HepG2 (cell line): ENCODE measurements around the gene CENATAC. TPM values are rescaled to one million over a fixed set of nuclear protein-coding genes. Genes with fewer than 3 reads are reported as not detected.
A peak's percentile ranks its signal among the peaks of the same experiment; 100 is the strongest.

Experiments used
- KAT2B ChIP-seq: fragments of 150-350 bp; IDR thresholded peaks from 2 replicates; pipeline ENCODE4 v1.6.1; 2014; ENCODE audit warnings: low read depth, low read length, borderline replicate concordance
- KDM5A ChIP-seq: fragments of 200-600 bp; sonication (generic); IDR thresholded peaks from 2 replicates; pipeline ENCODE4 v1.7.0; 2018; ENCODE audit warnings: antibody characterized with exemption, mild to moderate bottlenecking, low read length, borderline replicate concordance
- MTF1 ChIP-seq: sonication (generic); formaldehyde crosslinking; IDR thresholded peaks from 2 replicates; pipeline ENCODE4 v1.5.0; 2020; ENCODE audit warnings: missing genetic modification reagents
- MYC ChIP-seq: sonication (generic); formaldehyde crosslinking; IDR thresholded peaks from 2 replicates; pipeline ENCODE4 v1.9.0; 2021; ENCODE audit warnings: missing genetic modification reagents, borderline replicate concordance
- NAIF1 ChIP-seq: sonication (generic); formaldehyde crosslinking; IDR thresholded peaks from 2 replicates; pipeline ENCODE4 v1.5.0; 2020; ENCODE audit warnings: mild to moderate bottlenecking, missing genetic modification reagents, borderline replicate concordance
- NCOA2 ChIP-seq: sonication (generic); formaldehyde crosslinking; IDR thresholded peaks from 2 replicates; pipeline ENCODE4 v1.8.0; 2022; ENCODE audit warnings: inconsistent platforms
- SMC3 ChIP-seq: IDR thresholded peaks from 2 replicates; pipeline ENCODE4 v1.6.1; 2011; ENCODE audit warnings: low read length, improper control_type of control experiment
- ZBTB44 ChIP-seq: sonication (generic); formaldehyde crosslinking; IDR thresholded peaks from 2 replicates; pipeline ENCODE4 v1.4.0; 2020; ENCODE audit warnings: missing genetic modification reagents
- ZNF484 ChIP-seq: sonication (generic); formaldehyde crosslinking; IDR thresholded peaks from 2 replicates; pipeline ENCODE4 v1.5.1; 2020; ENCODE audit warnings: mild to moderate bottlenecking, low read depth, missing genetic modification reagents, borderline replicate concordance
- ZNF567 ChIP-seq: sonication (generic); formaldehyde crosslinking; IDR thresholded peaks from 2 replicates; pipeline ENCODE4 v1.8.1; 2023; ENCODE audit warnings: mild to moderate bottlenecking, missing genetic modification reagents, borderline replicate concordance
- ZNF598 ChIP-seq: sonication (generic); formaldehyde crosslinking; IDR thresholded peaks from 2 replicates; pipeline ENCODE4 v1.5.1; 2020; ENCODE audit warnings: mild to moderate bottlenecking, missing genetic modification reagents, borderline replicate concordance
- ZNF709 ChIP-seq: sonication (generic); formaldehyde crosslinking; IDR thresholded peaks from 2 replicates; pipeline ENCODE4 v1.5.0; 2020; ENCODE audit warnings: mild to moderate bottlenecking, missing genetic modification reagents
- ZNF800 ChIP-seq: sonication (generic); formaldehyde crosslinking; IDR thresholded peaks from 2 replicates; pipeline ENCODE4 v1.4.0; 2020; ENCODE audit warnings: missing genetic modification reagents
- ZSCAN22 ChIP-seq: sonication (generic); formaldehyde crosslinking; IDR thresholded peaks from 2 replicates; pipeline ENCODE4 v1.4.0; 2020; ENCODE audit warnings: mild to moderate bottlenecking, missing genetic modification reagents
- ZSCAN9 ChIP-seq: IDR thresholded peaks from 2 replicates; pipeline ENCODE4 v1.6.1; 2016; ENCODE audit warnings: borderline replicate concordance
- polyA plus RNA-seq, 8 experiments: library from polyadenylated mRNA; depleted of rRNA in 3 of 8; stranded (reverse) in 7 of 8; unstranded in 1 of 8; fragments of >200 nt; fragmentation: Illumina TruSeq in 4 of 8; extraction: Trizol in 4 of 8; gene quantifications; 2 replicates each; pipeline versions ENCODE4 v1.2.1 to v1.2.3, GENCODE V29; 2011 to 2016; ENCODE audit warnings: low read depth in 4 of 8, missing spikeins in 1 of 8, mixed read lengths in 1 of 8; ENCODE audit not compliant: insufficient read depth in 1 of 8
- total RNA-seq, 5 experiments: library from RNA; depleted of rRNA; stranded (reverse); fragments of >200 nt; fragmentation: Illumina TruSeq; extraction: Trizol; gene quantifications; 2 replicates each; pipeline ENCODE4 v1.2.3, GENCODE V29; 2016; ENCODE audit warnings: low read depth in 1 of 5
- TF ChIP-seq, protein P1 (sequence below): sonication (generic); formaldehyde crosslinking; IDR thresholded peaks from 2 replicates; pipeline ENCODE4 v1.4.0; 2020; ENCODE audit warnings: missing genetic modification reagents
- TF ChIP-seq, protein P2 (sequence below): sonication (generic); formaldehyde crosslinking; conservative IDR thresholded peaks from 2 replicates; pipeline ENCODE4 v1.4.0; 2020; ENCODE audit warnings: missing genetic modification reagents
- TF ChIP-seq, protein P3 (sequence below): sonication (generic); formaldehyde crosslinking; IDR thresholded peaks from 2 replicates; pipeline ENCODE4 v1.8.1; 2022; ENCODE audit warnings: mild to moderate bottlenecking, missing genetic modification reagents

The CENATAC gene
- total and polyA plus RNA-seq, 2 of the 13 experiments (the other 11 are each of a cell fraction or from before 2014, with no cell fraction given), result 21.7 to 25.0 TPM

GRCh38 chr11:118997627-118998387 lies at the start of gene CENATAC (continued):
- TF ChIP-seq, protein P1, sequence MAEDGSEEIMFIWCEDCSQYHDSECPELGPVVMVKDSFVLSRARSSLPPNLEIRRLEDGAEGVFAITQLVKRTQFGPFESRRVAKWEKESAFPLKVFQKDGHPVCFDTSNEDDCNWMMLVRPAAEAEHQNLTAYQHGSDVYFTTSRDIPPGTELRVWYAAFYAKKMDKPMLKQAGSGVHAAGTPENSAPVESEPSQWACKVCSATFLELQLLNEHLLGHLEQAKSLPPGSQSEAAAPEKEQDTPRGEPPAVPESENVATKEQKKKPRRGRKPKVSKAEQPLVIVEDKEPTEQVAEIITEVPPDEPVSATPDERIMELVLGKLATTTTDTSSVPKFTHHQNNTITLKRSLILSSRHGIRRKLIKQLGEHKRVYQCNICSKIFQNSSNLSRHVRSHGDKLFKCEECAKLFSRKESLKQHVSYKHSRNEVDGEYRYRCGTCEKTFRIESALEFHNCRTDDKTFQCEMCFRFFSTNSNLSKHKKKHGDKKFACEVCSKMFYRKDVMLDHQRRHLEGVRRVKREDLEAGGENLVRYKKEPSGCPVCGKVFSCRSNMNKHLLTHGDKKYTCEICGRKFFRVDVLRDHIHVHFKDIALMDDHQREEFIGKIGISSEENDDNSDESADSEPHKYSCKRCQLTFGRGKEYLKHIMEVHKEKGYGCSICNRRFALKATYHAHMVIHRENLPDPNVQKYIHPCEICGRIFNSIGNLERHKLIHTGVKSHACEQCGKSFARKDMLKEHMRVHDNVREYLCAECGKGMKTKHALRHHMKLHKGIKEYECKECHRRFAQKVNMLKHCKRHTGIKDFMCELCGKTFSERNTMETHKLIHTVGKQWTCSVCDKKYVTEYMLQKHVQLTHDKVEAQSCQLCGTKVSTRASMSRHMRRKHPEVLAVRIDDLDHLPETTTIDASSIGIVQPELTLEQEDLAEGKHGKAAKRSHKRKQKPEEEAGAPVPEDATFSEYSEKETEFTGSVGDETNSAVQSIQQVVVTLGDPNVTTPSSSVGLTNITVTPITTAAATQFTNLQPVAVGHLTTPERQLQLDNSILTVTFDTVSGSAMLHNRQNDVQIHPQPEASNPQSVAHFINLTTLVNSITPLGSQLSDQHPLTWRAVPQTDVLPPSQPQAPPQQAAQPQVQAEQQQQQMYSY (CRISPR knock-in tag), result no peak
- TF ChIP-seq KDM5A (peak; percentile 81; the same call in 1 of the 2 replicates), MYC (CRISPR knock-in tag) (peak; percentile 71), ZNF567 (CRISPR knock-in tag) (no peak), ZNF800 (CRISPR knock-in tag) (no peak; the same call in 1 of the 2 replicates), NAIF1 (CRISPR knock-in tag) (peak; percentile 89), NCOA2 (CRISPR knock-in tag) (peak; percentile 52; the same call in 1 of the 2 replicates), ZSCAN22 (CRISPR knock-in tag) (peak; percentile 63; the same call in 1 of the 2 replicates), ZSCAN9 (CRISPR knock-in tag) (peak; percentile 59; the same call in 1 of the 2 replicates), KAT2B (no peak), ZNF598 (CRISPR knock-in tag) (no peak; the same call in 1 of the 2 replicates), MTF1 (CRISPR knock-in tag) (no peak), ZNF484 (CRISPR knock-in tag) (no peak), ZNF709 (CRISPR knock-in tag) (peak; percentile 43; the same call in 1 of the 2 replicates), SMC3 (no peak), ZBTB44 (CRISPR knock-in tag) (no peak)
- TF ChIP-seq, protein P2, sequence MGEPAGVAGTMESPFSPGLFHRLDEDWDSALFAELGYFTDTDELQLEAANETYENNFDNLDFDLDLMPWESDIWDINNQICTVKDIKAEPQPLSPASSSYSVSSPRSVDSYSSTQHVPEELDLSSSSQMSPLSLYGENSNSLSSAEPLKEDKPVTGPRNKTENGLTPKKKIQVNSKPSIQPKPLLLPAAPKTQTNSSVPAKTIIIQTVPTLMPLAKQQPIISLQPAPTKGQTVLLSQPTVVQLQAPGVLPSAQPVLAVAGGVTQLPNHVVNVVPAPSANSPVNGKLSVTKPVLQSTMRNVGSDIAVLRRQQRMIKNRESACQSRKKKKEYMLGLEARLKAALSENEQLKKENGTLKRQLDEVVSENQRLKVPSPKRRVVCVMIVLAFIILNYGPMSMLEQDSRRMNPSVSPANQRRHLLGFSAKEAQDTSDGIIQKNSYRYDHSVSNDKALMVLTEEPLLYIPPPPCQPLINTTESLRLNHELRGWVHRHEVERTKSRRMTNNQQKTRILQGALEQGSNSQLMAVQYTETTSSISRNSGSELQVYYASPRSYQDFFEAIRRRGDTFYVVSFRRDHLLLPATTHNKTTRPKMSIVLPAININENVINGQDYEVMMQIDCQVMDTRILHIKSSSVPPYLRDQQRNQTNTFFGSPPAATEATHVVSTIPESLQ (CRISPR knock-in tag), result no peak
- TF ChIP-seq, protein P3, sequence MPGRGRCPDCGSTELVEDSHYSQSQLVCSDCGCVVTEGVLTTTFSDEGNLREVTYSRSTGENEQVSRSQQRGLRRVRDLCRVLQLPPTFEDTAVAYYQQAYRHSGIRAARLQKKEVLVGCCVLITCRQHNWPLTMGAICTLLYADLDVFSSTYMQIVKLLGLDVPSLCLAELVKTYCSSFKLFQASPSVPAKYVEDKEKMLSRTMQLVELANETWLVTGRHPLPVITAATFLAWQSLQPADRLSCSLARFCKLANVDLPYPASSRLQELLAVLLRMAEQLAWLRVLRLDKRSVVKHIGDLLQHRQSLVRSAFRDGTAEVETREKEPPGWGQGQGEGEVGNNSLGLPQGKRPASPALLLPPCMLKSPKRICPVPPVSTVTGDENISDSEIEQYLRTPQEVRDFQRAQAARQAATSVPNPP, result no peak
